ENCODE measurements around the gene PGR.

GRCh38 chr11:100980156-100980555 lies 149.5 kb downstream of the PGR start:
- TF ChIP-seq CTCF (IDR thresholded peaks at IDR 0.05) (peak in 1 of 6 experiments; percentile 6), POLR2A (IDR thresholded peaks at IDR 0.05) (no peak)
